ENCODE measurements around the gene FRMD1.

DNA sequence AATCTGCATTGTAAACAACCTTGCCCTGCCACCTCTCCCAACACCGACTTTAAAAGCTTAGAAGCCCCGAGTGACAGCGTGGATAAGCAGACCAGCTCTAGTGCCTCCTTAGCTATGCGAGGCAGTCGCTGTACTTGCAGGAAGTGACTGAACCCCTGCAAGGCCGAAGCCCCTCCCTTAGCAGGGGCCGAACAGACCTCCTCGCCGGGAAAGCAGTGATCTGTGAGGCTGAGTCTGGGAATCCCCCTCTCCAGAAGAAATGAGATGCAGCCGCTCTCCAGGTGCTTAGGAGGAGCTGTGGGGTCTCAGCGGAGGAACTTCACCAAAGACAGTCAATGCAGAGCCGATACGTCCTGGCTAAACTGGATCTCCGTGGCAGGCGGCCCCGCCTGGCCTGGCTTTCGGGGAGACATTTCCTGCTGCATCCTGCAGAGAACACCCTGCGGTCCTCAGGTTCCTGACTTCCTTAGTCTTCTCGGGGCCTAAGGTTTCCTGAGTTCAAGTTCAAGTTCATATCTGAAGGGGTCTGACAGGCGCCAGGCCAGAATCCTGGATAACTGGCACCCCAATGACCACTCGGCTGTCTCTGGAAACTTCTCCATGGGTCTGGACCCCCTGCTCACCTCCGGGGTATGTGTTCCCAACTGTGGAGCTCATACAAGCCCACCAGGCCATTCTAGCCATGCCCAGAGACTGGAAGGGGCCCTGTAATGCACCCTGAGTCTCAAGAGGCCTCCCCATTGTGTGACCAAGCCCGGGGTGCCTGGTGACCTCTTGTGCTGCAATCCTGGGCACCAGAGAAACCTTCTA lies 20.4 kb upstream of the FRMD1 start:
- TF ChIP-seq, protein P1, sequence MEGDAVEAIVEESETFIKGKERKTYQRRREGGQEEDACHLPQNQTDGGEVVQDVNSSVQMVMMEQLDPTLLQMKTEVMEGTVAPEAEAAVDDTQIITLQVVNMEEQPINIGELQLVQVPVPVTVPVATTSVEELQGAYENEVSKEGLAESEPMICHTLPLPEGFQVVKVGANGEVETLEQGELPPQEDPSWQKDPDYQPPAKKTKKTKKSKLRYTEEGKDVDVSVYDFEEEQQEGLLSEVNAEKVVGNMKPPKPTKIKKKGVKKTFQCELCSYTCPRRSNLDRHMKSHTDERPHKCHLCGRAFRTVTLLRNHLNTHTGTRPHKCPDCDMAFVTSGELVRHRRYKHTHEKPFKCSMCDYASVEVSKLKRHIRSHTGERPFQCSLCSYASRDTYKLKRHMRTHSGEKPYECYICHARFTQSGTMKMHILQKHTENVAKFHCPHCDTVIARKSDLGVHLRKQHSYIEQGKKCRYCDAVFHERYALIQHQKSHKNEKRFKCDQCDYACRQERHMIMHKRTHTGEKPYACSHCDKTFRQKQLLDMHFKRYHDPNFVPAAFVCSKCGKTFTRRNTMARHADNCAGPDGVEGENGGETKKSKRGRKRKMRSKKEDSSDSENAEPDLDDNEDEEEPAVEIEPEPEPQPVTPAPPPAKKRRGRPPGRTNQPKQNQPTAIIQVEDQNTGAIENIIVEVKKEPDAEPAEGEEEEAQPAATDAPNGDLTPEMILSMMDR (IDR thresholded peaks at IDR 0.05) = no peak
- TF ChIP-seq POLR2A (IDR thresholded peaks at IDR 0.05) = no peak
